GM21381 (cell line): ENCODE results near the gene STK17B.
"Not testable (repeated sequence)": the region's sequence is repeated elsewhere in the genome, so short reads cannot be mapped to it uniquely, and the experiment has no call there.

ENCODE experiments used
- ATAC-seq: cut with Tn5 transposase; IDR thresholded peaks from one replicate; pipeline ENCODE4 v1.9.1; 2021; ENCODE audit warnings: mild to moderate bottlenecking, moderate library complexity; ENCODE audit not compliant: unreplicated experiment

The STK17B gene

DNA sequence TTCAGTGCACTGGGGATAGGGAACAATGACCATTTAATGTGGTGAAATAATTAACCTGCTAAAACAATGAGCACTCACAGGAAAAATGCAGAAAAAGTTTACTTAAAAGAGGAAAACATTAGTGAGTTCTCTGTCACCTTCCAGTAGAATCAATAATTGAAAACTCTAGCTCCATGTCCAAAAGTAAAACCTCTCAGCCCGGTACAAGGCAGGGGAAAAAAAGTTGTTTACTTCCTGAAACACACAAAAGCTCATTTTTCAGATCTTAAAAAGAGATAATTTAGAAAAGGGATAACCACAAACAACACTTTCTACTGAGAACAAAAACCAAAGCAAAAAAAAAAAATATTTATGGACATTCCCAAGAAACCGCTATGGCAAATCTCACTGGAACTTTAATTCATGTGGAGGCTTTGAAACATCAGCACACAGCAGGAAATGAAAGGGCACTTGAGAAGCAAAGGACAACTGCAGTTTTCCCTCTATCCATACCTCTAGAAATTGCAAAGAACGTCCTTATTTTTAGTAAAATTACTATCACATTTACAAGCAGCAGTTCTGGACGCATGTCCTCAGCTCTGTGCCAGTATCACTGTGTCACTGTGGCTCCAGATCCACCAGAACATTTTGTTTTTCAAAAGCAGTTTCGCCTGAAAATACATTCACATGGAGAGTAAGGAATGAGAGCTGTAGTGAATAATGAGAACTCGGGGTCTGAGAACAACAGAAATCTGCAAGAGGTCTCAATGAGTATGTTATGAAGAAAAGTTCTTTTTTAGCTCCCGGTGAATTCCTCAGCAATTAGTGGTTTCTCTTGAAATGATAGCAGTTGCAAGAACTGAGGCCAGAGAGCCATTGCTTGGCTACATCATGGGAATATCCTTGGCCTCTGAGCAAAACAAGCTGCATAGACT is 58.1 kb downstream of the STK17B start:
- ATAC-seq: no peak

DNA sequence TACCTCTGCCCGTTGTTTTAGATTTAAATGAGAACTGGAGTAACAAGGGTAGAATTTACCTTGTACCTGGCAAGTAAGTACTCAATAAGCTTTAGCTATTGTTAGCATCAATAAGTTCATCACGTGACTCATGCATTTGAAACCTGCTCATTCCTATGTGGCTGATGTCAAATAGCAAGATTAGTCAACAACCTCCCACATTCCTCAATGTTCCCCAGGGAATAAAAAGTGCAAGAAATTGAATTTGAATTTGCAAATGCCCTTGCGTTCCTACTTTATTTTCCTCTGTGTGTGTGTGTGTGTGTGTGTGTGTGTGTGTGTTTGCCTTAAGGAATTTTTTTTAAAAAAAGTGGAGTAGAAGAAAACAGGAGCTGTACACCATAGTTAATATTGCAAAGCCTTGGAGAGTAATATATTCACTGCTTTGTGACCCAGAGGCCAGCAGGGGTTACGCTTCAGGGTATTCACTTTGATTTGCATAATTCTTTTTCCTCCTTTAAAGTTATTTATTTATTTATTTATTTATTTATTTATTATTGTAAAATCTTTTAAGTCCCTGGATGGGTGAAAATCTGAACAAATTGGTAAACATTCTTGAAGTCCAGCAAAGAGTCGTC is 58.9 kb downstream of the STK17B start:
- ATAC-seq: no peak

DNA sequence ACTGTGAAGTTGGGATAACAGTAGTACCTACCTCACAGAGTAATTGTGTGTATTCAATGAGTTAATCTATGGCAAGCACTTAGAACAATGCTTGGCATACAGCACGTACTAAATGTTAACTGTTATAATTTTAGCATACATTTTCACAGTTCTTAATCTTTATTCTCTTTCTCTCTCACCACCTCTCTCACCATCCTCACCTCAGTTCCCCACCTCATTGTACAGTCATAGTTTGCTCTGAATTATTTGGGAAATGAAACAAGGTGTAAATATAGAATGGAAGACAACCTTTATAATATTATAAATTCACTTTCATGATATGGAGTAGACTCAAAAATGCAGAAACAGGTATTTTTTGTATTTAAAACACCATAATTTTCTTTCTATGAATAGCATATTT is 62.8 kb downstream of the STK17B start:
- no peak for ATAC-seq

- ATAC-seq: no peak
Measured at GRCh38 chr2:196105951-196106350, 65.4 kb downstream of the STK17B start.

DNA sequence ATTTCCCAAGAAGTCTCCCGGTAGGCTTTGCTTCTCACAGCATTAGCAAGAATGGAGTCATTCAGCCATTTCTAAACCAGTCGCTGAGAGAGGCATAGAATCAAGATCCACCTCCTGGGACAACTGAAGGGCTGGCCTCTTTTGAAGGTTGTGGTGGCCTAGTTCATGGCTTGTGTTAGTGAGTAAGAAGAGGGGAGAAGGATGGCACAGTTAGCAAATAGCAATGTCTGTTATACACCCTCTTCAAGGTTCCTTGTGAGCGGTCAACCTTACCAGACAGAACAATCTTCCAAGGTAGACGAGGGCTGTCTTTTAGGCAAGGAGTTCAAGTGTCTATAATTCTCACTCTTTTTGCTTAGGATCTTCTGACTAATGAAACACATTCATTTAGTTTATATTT is 67.3 kb downstream of the STK17B start:
- no peak for ATAC-seq

DNA sequence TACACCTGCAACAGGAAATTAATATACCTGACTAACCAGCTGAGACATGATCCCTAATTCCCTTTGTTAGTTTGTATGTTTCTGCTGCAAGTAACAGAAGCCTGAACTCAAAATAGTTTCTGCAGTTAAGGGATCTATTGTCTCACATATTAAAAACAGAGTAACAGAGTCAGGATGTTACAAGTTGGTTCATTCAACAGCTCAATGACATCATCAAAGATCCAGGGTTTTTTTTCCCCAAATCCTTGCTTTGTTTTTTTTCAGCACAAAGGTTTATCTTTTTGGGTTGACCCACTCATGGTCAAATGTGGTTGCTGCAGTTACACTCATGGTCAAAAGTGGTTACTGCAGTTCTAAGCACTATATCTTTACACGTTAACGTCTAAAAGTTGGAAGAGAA is 67.8 kb downstream of the STK17B start:
- no peak for ATAC-seq

- peak; percentile 91 for ATAC-seq
Measured at GRCh38 chr2:196101325-196101991, 69.9 kb downstream of the STK17B start.

DNA sequence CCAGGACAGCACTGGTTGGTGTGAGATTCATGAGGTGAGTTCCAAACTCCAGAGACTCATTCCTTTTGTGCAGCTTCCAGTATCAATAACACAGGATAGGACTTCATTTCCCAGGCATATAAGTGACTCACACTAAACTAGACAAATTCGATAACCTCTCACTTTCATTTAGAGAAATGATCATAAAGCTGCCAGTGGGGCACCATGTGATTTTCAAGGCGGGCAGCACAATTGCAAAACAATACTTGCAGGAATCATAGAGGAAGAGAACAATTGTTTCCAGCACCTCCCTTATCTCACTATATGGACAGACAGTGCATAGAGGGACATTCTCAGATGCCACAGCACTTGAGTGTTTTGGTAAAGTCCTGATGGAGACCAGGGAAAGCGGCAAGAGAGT is 71.5 kb downstream of the STK17B start:
- no peak for ATAC-seq

DNA sequence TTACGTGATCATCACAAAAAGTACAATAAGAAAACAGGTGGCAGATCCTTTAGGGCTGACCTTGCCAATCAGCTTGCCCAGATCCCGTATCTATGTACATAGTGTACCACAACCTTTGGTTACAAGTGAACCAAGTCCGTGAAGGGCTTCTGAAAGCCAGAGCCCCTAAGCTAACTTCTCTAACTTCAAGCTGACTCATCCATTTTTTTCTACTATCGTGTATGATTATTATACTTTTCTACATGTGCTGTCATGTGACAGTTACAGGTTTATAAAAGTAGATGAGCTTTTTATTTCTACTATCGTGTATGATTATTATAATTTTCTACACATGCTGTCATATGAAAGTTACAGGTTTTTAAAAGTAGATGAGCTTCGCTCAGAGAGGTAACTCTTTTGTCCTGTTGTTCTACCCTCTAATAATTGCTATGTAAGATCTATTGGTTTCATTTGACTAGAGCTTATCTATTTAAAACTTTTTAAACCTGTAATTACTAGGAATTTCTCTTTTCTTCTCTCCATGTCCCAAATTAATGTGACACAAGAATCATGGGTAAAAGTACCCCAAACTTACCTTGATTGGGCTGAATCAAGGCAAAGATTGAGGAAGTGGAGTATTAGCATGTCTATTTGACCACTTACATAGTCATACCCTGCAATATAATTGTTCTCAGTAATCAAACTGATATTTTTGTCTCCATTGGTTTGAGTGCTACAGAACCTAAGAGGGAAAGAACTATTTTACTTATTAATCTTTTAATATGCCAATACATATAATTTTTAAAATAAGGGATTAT is 73.3 kb downstream of the STK17B start:
- ATAC-seq: no peak

DNA sequence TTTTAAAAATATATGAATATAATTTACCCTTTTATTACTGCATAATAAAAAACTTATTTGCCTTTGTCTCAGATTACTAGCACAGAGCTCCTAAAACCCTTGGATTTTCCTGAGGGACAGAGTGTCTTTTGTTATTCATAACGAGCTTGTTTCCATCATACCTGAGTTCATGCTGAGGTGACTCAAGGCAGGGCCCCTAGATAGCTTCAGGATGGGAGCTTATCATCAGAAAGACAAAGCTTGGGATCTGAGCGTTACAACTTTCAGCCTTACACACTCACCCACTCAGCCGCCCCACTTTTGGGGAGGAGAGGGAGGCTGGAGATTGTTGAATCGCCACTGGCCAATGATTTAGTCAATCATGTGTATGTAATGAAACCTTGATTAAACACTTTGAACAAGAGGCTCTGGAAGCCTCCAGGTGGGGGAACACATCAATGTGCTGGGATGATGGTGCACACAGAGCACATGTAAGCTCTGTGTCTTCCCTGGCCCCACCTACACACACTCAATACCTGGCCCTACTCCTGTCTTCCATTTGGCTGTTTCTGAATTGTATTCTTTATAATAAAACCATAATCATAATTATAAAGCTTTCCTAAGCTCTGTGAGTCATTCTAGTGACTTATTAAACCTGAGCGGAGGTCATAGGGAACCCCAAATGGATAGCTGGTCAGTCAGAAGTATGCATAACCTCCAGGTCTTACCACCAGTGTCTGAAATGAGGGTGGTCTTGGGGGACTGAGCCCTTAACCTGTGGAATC is 74.2 kb downstream of the STK17B start:
- ATAC-seq: no peak

DNA sequence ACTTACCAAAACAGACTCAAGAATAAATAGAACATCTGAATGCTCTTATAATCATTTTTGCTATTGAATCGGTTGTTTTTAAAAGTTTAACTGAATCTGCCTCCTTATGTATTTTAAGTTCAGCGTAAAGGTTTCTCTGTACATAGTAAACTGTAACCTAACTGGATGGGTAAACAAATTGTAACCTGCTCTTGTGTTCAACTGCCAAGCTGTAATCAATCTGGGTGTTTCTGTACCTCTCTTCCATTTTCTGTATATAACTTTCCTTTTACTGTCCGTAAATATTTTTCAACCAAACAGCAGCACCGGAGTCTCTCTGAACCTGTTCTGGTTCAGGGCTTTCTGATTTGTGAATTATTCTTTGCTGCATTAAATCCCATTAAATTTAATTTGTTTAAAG is 75.1 kb downstream of the STK17B start:
- no peak for ATAC-seq

GRCh38 chr2:196089448-196089847 is 81.9 kb downstream of the STK17B start:
- ATAC-seq: not testable (repeated sequence)

GRCh38 chr2:196088203-196088602 is 83.2 kb downstream of the STK17B start:
- ATAC-seq: no peak

DNA sequence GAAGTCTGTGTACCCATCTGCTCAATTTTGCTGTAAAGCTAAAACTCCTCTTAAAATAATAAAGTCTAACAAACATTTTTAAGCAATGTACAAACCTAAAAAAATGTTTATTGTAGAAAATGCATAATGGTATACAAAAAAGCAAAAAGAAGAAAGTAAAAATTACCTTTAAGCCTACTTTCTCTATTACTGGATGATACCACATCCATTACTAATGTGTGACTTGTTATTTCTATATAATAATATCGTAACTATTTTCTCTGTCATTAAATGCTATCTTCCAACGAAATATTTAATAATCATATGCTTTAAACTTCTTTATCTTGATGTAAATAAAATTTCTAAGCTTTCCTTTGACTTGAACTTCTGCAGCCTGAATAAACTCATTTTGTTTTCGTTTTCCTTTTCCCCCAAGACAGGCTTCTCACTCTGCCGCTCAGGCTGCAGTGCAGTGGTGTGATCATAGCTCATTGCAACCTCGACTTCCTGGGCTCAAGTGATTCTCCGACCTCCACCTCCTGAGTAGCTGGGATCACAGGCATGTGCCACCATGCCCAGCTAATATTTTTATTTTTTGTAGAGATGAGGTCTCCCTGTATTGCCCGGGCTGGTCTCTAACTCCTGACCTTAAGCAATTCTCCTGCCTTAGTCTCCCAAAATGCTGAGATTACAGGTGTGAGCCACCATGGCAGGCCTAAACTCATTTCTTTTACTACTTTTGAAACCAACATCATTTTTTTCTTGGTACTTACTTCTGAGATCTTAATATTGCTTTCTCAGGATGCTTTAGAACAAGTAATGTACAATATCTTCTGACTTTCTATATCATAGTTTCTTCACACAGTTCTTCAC is 84.6 kb downstream of the STK17B start:
- no peak for ATAC-seq

- no peak for ATAC-seq
Measured at GRCh38 chr2:196083601-196084000, 87.8 kb downstream of the STK17B start.
